Liver (tissue), 3 donors: ENCODE results near the gene ULBP2.

Experiments used
- JUND ChIP-seq, 2 donors: IDR thresholded peaks; 2 replicates each; pipeline ENCODE4 v1.6.1; 2016; ENCODE audit warnings: antibody characterized with exemption in 2 of 2
- TF ChIP-seq, protein P1 (sequence below): fragments of 150-350 bp; IDR thresholded peaks from 2 replicates; pipeline ENCODE4 v1.5.1; 2017; ENCODE audit warnings: improper control_type of control experiment, low read depth, low read length; ENCODE audit not compliant: missing input control
- donor health status: healthy.
- donor health status: healthy.

DNA sequence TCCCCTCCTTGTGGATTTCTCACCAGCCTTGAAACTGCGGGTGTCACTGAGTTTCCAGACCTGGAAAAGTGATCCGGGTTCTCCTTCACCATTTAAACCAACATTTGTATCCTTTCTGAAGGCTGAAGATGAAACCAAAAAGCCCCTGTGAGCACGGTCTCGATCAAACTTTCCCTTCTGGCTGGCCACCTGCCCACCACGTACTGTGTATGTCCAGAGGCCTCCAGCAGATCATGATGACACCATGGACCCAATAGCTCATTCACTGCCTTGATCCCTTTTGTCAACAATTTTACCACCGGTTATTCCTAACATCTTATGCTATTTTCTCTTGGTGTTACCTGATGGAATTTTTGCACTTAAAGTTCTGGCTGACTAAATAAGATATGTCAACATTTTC, 37.5 kb downstream of the ULBP2 start:
- no peak for TF ChIP-seq JUND (IDR thresholded peaks at IDR 0.05)
- TF ChIP-seq, protein P1, sequence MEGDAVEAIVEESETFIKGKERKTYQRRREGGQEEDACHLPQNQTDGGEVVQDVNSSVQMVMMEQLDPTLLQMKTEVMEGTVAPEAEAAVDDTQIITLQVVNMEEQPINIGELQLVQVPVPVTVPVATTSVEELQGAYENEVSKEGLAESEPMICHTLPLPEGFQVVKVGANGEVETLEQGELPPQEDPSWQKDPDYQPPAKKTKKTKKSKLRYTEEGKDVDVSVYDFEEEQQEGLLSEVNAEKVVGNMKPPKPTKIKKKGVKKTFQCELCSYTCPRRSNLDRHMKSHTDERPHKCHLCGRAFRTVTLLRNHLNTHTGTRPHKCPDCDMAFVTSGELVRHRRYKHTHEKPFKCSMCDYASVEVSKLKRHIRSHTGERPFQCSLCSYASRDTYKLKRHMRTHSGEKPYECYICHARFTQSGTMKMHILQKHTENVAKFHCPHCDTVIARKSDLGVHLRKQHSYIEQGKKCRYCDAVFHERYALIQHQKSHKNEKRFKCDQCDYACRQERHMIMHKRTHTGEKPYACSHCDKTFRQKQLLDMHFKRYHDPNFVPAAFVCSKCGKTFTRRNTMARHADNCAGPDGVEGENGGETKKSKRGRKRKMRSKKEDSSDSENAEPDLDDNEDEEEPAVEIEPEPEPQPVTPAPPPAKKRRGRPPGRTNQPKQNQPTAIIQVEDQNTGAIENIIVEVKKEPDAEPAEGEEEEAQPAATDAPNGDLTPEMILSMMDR, result no peak
